A549 (cell line): ENCODE measurements around the gene HORMAD1. TPM values are rescaled to one million over a fixed set of nuclear protein-coding genes. Genes with fewer than 3 reads are reported as not detected.

ENCODE experiments used
- ATAC-seq, 2 experiments: fragments of 200-7000 bp in 1 of 2; fragments of >200 bp in 1 of 2; cut with Nextera tagmentation in 1 of 2; cut with Tn5 transposase in 1 of 2; 3 replicates each; pipeline versions ENCODE4 v1.8.0 to v1.9.1; 2018 to 2020; ENCODE audit warnings: mild to moderate bottlenecking in 1 of 2, moderate library complexity in 1 of 2
- CTCF ChIA-PET: fragments of 300-600 bp; sonication (Branson Sonifier 250); formaldehyde crosslinking; extraction: SDS; loops from one replicate; lab custom pipeline; 2021; ENCODE audit warnings: antibody characterized with exemption, inconsistent platforms; lab: Yijun Ruan, JAX
- POLR2A ChIA-PET: fragments of 350-600 bp; formaldehyde crosslinking; extraction: SDS; loops from one replicate; lab custom pipeline; 2021; ENCODE audit warnings: antibody characterized with exemption, inconsistent platforms; lab: Yijun Ruan, JAX
- DNase-seq, 2 experiments: peaks; one replicate each; pipeline versions ENCODE4 v3.0.0 to v3.0.0-alpha.2; 2011 to 2016; ENCODE audit warnings: low read depth in 1 of 2, low spot score in 1 of 2
- FAIRE-seq: peaks from 2 replicates; lab custom pipeline; 2011; peaks lifted over from hg19 to GRCh38; lab: Jason Lieb, UNC
- H3K27ac ChIP-seq, 2 experiments: fragments of >200 bp; sonication (Bioruptor Twin); formaldehyde crosslinking; 3 replicates each; pipeline ENCODE4 v1.5.1; 2016 to 2017
- H3K4me1 ChIP-seq: fragments of >200 bp; sonication (Bioruptor Twin); formaldehyde crosslinking; 3 replicates; pipeline ENCODE4 v1.6.1; 2016
- H3K4me2 ChIP-seq: fragments of >200 bp; sonication (Bioruptor Twin); formaldehyde crosslinking; 3 replicates; pipeline ENCODE4 v1.6.1; 2016
- H3K4me3 ChIP-seq: fragments of >200 bp; sonication (Bioruptor Twin); formaldehyde crosslinking; 3 replicates; pipeline ENCODE4 v1.5.1; 2016
- H3K9me3 ChIP-seq: fragments of >200 bp; sonication (Bioruptor Twin); formaldehyde crosslinking; 3 replicates; pipeline ENCODE4 v1.6.1; 2016
- CEBPB ChIP-seq, 2 experiments: fragments of >200 bp in 1 of 2; sonication (Bioruptor Twin) in 1 of 2; formaldehyde crosslinking in 1 of 2; IDR thresholded peaks; 2 replicates each; pipeline ENCODE4 v1.6.1; 2012 to 2016
- ESRRA ChIP-seq: fragments of 150-350 bp; IDR thresholded peaks from 2 replicates; pipeline ENCODE4 v1.6.1; 2014; ENCODE audit warnings: mild to moderate bottlenecking, low read length, borderline replicate concordance
- FOSL2 ChIP-seq, 2 experiments: fragments of 450-650 bp in 1 of 2; fragments of >200 bp in 1 of 2; sonication (Bioruptor Twin) in 1 of 2; formaldehyde crosslinking; IDR thresholded peaks; 2 replicates each; pipeline versions ENCODE4 v1.5.0 to v1.6.1; 2016 to 2020; ENCODE audit warnings: mild to moderate bottlenecking in 1 of 2, moderate library complexity in 1 of 2
- HES2 ChIP-seq: fragments of >200 bp; sonication (Bioruptor Twin); formaldehyde crosslinking; IDR thresholded peaks from 2 replicates; pipeline ENCODE4 v1.6.1; 2016
- HOXB5 ChIP-seq: fragments of 250-450 bp; sonication (Bioruptor Pico); IDR thresholded peaks from 2 replicates; pipeline ENCODE4 v1.5.0; 2020; ENCODE audit warnings: mild to moderate bottlenecking, moderate library complexity
- JUN ChIP-seq, 2 experiments: fragments of >200 bp; sonication (Bioruptor Twin); formaldehyde crosslinking; IDR thresholded peaks; 2 replicates in 1 of 2; 3 replicates in 1 of 2; pipeline ENCODE4 v1.6.1; 2016 to 2017
- MAFK ChIP-seq: fragments of 450-650 bp; IDR thresholded peaks from 2 replicates; pipeline ENCODE4 v1.6.1; 2014; ENCODE audit not compliant: partially characterized antibody
- NFE2L2 ChIP-seq: fragments of 150-350 bp; conservative IDR thresholded peaks from 2 replicates; pipeline ENCODE4 v1.6.1; 2014; ENCODE audit warnings: low read length
- NR3C1 ChIP-seq: fragments of >200 bp; sonication (Bioruptor Twin); formaldehyde crosslinking; IDR thresholded peaks from 3 replicates; pipeline ENCODE4 v1.6.1; 2017
- POLR2A ChIP-seq: IDR thresholded peaks from 2 replicates; pipeline ENCODE4 v1.6.1; 2012; ENCODE audit warnings: mild to moderate bottlenecking, low read length
- POLR2AphosphoS2 ChIP-seq: conservative IDR thresholded peaks from 2 replicates; pipeline ENCODE4 v1.6.1; 2012; ENCODE audit warnings: low read length, improper control_type of control experiment, inconsistent platforms
- RAD21 ChIP-seq, 2 experiments: fragments of >200 bp in 1 of 2; sonication (Bioruptor Twin) in 1 of 2; formaldehyde crosslinking in 1 of 2; IDR thresholded peaks in 1 of 2; conservative IDR thresholded peaks in 1 of 2; 2 replicates in 1 of 2; 3 replicates in 1 of 2; pipeline ENCODE4 v1.6.1; 2012 to 2018; ENCODE audit warnings: inconsistent platforms in 1 of 2
- RARB ChIP-seq: fragments of 250-450 bp; sonication (Bioruptor Pico); IDR thresholded peaks from 2 replicates; pipeline ENCODE4 v1.8.0; 2021; ENCODE audit warnings: mild to moderate bottlenecking, moderate library complexity
- RCOR1 ChIP-seq: fragments of 150-350 bp; IDR thresholded peaks from 2 replicates; pipeline ENCODE4 v1.6.1; 2014; ENCODE audit warnings: antibody characterized with exemption, low read length, low read depth
- RFX5 ChIP-seq: fragments of 450-650 bp; IDR thresholded peaks from 2 replicates; pipeline ENCODE4 v1.7.1; 2014; ENCODE audit warnings: antibody characterized with exemption, mild to moderate bottlenecking, moderate library complexity
- ZFP36 ChIP-seq: fragments of 450-650 bp; IDR thresholded peaks from 2 replicates; pipeline ENCODE4 v1.6.1; 2014; ENCODE audit warnings: borderline replicate concordance; ENCODE audit not compliant: partially characterized antibody
- ZNF302 ChIP-seq: fragments of 250-450 bp; sonication (Bioruptor Pico); IDR thresholded peaks from 2 replicates; pipeline ENCODE4 v1.9.0; 2021; ENCODE audit warnings: inconsistent platforms, mild to moderate bottlenecking, moderate library complexity
- ZSCAN20 ChIP-seq: fragments of 250-450 bp; sonication (Bioruptor Pico); IDR thresholded peaks from 2 replicates; pipeline ENCODE4 v1.8.0; 2022; ENCODE audit warnings: mild to moderate bottlenecking, moderate library complexity
- WGBS: methylation state at CpG from one replicate; pipeline ENCODE4 v1.1.6; 2017; ENCODE audit errors: missing lambda C conversion rate; 5-methylcytosine and 5-hydroxymethylcytosine counted together
- polyA plus RNA-seq, 4 experiments: library from polyadenylated mRNA; depleted of rRNA in 3 of 4; stranded (reverse); fragments of >200 nt; fragmentation: RNase III in 1 of 4; extraction: RNeasy Plus Mini Kit Qiagen cat#74134 plus additional on column Dnase treatment in 1 of 4; gene quantifications; 2 replicates in 3 of 4; 3 replicates in 1 of 4; pipeline ENCODE4 v1.2.3, GENCODE V29; 2011 to 2017
- TF ChIP-seq, protein P1 (sequence below): IDR thresholded peaks from 2 replicates; pipeline ENCODE4 v1.6.1; 2012; ENCODE audit warnings: low read depth, borderline replicate concordance
- TF ChIP-seq, protein P2 (sequence below): fragments of 250-450 bp; sonication (Bioruptor Pico); IDR thresholded peaks from 2 replicates; pipeline ENCODE4 v1.5.0; 2021; ENCODE audit warnings: mild to moderate bottlenecking, moderate library complexity, borderline replicate concordance

The HORMAD1 gene
- polyA plus RNA-seq, 2 of the 4 experiments (the other 2 are of a cell fraction), result 8.9 to 30.6 TPM

DNA sequence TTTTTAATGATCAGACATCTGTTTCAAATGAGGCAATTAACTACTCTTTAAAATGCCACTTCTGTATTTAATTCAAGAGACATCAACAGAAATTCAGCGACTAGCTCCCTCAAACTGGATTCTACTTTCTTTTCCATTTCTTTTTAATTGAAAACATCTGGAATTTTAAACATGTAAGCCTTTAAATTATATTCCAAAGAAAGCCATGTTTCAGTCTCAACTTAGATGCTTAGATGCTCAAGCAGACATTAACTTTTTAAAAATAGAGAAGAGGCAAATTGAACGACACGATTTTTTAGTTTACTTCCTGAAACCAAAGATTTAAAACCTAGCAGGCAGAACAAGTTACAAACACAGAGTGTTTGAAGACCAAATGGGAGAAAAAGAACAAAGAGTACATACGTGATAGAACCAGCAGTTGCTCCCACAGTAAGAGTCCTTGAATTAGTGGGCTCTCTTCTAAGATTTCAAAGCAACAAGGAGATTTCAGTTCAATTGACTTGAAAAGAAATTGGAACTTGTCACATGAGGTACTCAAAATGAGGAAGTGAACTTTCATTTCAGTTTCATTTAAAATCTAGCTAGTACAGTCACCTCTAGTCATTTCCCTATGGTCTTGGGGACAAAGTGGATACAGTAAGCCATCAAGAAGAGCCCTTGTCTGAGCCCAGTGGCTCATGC lies 44.7 kb upstream of the HORMAD1 start, which contains the start of gene CTSS:
TSS of gene CTSS (minus strand) at position 483 of the 681 bp plus-strand sequence. CDS start 1,015 bp downstream, outside the sequence.
- ATAC-seq, result peak; percentile 47 to 58; a peak in 3 of 6 replicates
- ChIA-PET CTCF (interaction anchor here (0.6 to 2.0 kb wide), 3 partner anchors 23 to 633 kb away, joined by 3 to 8 read pairs (median 3); no protein-coding TSS in a partner anchor), POLR2A (no interaction called here)
- H3K27ac ChIP-seq, result peak within 1 kb of the TSS; percentile 71 to 79
- H3K4me3 ChIP-seq, result peak within 1 kb of the TSS; percentile 33
- WGBS, result 2% methylated on average over 4 of the region's 4 CpGs
- peak within 1 kb of the TSS; percentile 93 for H3K4me2 ChIP-seq
- H3K4me1 ChIP-seq, result peaks cover 20% of the 10 kb centered on the region
- peak; percentile 39 for FAIRE-seq
- peak in 1 of 2 experiments; percentile 20 for DNase-seq
- no peak for TF ChIP-seq RFX5
- TF ChIP-seq ZNF302, result no peak
- no peak for TF ChIP-seq POLR2A
- TF ChIP-seq MAFK, result no peak
- H3K9me3 ChIP-seq, result peaks cover 1% of the 10 kb centered on the region; the same call in 1 of the 3 replicates

GRCh38 chr1:150764617-150765101 lies 44.0 kb upstream of the HORMAD1 start:
- H3K4me1 ChIP-seq, result peaks cover 20% of the 10 kb centered on the region
- peak overlapping the region; percentile 71 to 79 for H3K27ac ChIP-seq
- FAIRE-seq (no peak), ATAC-seq (peak; percentile 56 to 83), DNase-seq (peak; percentile 10 to 50)
- ChIA-PET POLR2A (no interaction called here), CTCF (interaction anchor here (0.6 to 2.0 kb wide), 5 partner anchors 15 to 632 kb away, joined by 3 to 8 read pairs (median 3); no protein-coding TSS in a partner anchor)
- H3K4me3 ChIP-seq, result peak overlapping the region; percentile 33; the same call in 2 of the 3 replicates
- peaks cover 5% of the 10 kb centered on the region; the same call in 1 of the 3 replicates for H3K9me3 ChIP-seq
- TF ChIP-seq NR3C1 (no peak), CEBPB (IDR thresholded peaks at IDR 0.05) (peak; percentile 66 to 82; a peak in 2 of 4 replicates), JUN (IDR thresholded peaks at IDR 0.05) (no peak), FOSL2 (IDR thresholded peaks at IDR 0.05) (no peak), FOSL2 (CRISPR knock-in tag; IDR thresholded peaks at IDR 0.05) (peak; percentile 39; the same call in 1 of the 2 replicates), NFE2L2 (no peak)
- TF ChIP-seq, protein P1, sequence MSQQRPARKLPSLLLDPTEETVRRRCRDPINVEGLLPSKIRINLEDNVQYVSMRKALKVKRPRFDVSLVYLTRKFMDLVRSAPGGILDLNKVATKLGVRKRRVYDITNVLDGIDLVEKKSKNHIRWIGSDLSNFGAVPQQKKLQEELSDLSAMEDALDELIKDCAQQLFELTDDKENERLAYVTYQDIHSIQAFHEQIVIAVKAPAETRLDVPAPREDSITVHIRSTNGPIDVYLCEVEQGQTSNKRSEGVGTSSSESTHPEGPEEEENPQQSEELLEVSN, result no peak
- TF ChIP-seq, protein P2, sequence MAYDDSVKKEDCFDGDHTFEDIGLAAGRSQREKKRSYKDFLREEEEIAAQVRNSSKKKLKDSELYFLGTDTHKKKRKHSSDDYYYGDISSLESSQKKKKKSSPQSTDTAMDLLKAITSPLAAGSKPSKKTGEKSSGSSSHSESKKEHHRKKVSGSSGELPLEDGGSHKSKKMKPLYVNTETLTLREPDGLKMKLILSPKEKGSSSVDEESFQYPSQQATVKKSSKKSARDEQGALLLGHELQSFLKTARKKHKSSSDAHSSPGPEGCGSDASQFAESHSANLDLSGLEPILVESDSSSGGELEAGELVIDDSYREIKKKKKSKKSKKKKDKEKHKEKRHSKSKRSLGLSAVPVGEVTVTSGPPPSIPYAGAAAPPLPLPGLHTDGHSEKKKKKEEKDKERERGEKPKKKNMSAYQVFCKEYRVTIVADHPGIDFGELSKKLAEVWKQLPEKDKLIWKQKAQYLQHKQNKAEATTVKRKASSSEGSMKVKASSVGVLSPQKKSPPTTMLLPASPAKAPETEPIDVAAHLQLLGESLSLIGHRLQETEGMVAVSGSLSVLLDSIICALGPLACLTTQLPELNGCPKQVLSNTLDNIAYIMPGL (CRISPR knock-in tag), result no peak
- TF ChIP-seq, all 56 proteins: peak for 2
- peak overlapping the region; percentile 93 for H3K4me2 ChIP-seq
- 13% methylated on average over 2 of the region's 2 CpGs for WGBS

GRCh38 chr1:150763018-150763417 lies 42.3 kb upstream of the HORMAD1 start:
- DNase-seq, result no peak
- TF ChIP-seq ZSCAN20 (no peak), FOSL2 (IDR thresholded peaks at IDR 0.05) (no peak), FOSL2 (CRISPR knock-in tag; IDR thresholded peaks at IDR 0.05) (no peak), HES2 (no peak), POLR2A (no peak), RARB (no peak), POLR2AphosphoS2 (no peak), ZFP36 (no peak), HOXB5 (no peak), RAD21 (conservative IDR thresholded peaks at IDR 0.05 in 1 of 2, IDR thresholded peaks at IDR 0.05 in 1 of 2) (no peak), ESRRA (no peak), RCOR1 (no peak)
- TF ChIP-seq, all 56 proteins: peak for 0
- peaks cover 20% of the 10 kb centered on the region for H3K4me1 ChIP-seq
- H3K4me3 ChIP-seq, result no peak overlapping the region
- FAIRE-seq (no peak), ATAC-seq (no peak)
- no peak overlapping the region for H3K27ac ChIP-seq
- CTCF ChIA-PET, result interaction anchor here (1.1 kb wide), 1 partner anchor 231 kb away, joined by 3 read pairs; no protein-coding TSS in a partner anchor
- WGBS, result 88% methylated on average over 3 of the region's 3 CpGs
- H3K4me2 ChIP-seq, result no peak overlapping the region
- POLR2A ChIA-PET, result no interaction called here
- H3K9me3 ChIP-seq, result peaks cover 5% of the 10 kb centered on the region; the same call in 1 of the 3 replicates
